Measurements from ENCODE around the gene ITSN1.

DNA sequence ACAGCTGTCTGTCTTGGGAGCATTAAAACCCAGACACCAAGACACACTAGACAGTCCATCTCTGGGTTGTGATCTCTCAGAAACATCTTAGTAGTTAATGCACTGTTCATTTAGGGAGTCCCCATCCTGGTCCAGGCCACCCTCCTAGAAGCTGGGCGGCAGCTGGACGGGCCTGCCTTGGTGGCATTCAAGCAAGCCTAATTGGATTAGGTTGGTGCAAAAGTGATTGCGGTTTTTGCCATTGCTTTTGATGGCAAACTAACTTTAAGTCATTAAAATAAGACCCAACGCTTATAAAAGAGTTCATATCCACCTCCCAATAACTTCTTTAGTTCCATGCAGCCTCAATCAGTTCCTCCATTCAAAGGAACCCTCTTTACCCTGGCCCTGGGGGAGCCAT, 251.6 kb downstream of the ITSN1 start:
- TF ChIP-seq POLR2A (IDR thresholded peaks at IDR 0.05; ENCODE audit: insufficient read depth in 1 of 2, low read depth in 2 of 2, low read length in 2 of 2): no peak
- TF ChIP-seq FOXK1 (CRISPR knock-in tag; IDR thresholded peaks at IDR 0.05; ENCODE audit: borderline replicate concordance, low read depth): no peak
- TF ChIP-seq SP1 (IDR thresholded peaks at IDR 0.05): no peak
- TF ChIP-seq SP1 (CRISPR knock-in tag; IDR thresholded peaks at IDR 0.05): no peak
- no peak for TF ChIP-seq ETV6 (CRISPR knock-in tag; conservative IDR thresholded peaks at IDR 0.05)
- no peak for TF ChIP-seq SALL2 (CRISPR knock-in tag; IDR thresholded peaks at IDR 0.05)
